HL-60 (cell line): ENCODE measurements around the gene MSMO1.

Experiments
- DNase-seq, 2 experiments: peaks; one replicate each; pipeline ENCODE4 v3.0.0-alpha.2; 2010 to 2020; ENCODE audit warnings: low read depth in 1 of 2, low spot score in 1 of 2
- H3K27ac ChIP-seq: fragments of 250-450 bp; sonication (Bioruptor Pico); replicated peaks from 2 replicates; pipeline ENCODE4 v1.5.1; 2020; ENCODE audit warnings: mild to moderate bottlenecking, moderate library complexity
- H3K27me3 ChIP-seq: fragments of 250-450 bp; sonication (Bioruptor Pico); 2 replicates; pipeline ENCODE4 v1.5.1; 2021; ENCODE audit warnings: mild to moderate bottlenecking, moderate library complexity; ENCODE audit not compliant: insufficient read depth, poor library complexity, severe bottlenecking
- H3K4me3 ChIP-seq: replicated peaks from 2 replicates; pipeline ENCODE4 v1.5.1; 2011; ENCODE audit warnings: mild to moderate bottlenecking, control low read depth, low read length; ENCODE audit not compliant: insufficient read depth
- GABPA ChIP-seq: IDR thresholded peaks from 2 replicates; pipeline ENCODE4 v1.6.1; 2012; ENCODE audit warnings: low read depth
- POLR2AphosphoS5 ChIP-seq: IDR thresholded peaks from 2 replicates; pipeline ENCODE4 v1.6.1; 2012; ENCODE audit warnings: low read depth
- SPI1 ChIP-seq: IDR thresholded peaks from 2 replicates; pipeline ENCODE4 v1.6.1; 2012; ENCODE audit warnings: low read depth, mild to moderate bottlenecking, borderline replicate concordance
- TF ChIP-seq, protein P1 (sequence below): IDR thresholded peaks from 2 replicates; pipeline ENCODE4 v1.6.1; 2012; ENCODE audit warnings: low read depth; ENCODE audit not compliant: insufficient replicate concordance
- TF ChIP-seq, protein P2 (sequence below): IDR thresholded peaks from one replicate; pipeline ENCODE4 v1.5.1; 2011; ENCODE audit warnings: low read length, control low read depth, inconsistent platforms; ENCODE audit not compliant: insufficient read depth

MSMO1 gene

DNA sequence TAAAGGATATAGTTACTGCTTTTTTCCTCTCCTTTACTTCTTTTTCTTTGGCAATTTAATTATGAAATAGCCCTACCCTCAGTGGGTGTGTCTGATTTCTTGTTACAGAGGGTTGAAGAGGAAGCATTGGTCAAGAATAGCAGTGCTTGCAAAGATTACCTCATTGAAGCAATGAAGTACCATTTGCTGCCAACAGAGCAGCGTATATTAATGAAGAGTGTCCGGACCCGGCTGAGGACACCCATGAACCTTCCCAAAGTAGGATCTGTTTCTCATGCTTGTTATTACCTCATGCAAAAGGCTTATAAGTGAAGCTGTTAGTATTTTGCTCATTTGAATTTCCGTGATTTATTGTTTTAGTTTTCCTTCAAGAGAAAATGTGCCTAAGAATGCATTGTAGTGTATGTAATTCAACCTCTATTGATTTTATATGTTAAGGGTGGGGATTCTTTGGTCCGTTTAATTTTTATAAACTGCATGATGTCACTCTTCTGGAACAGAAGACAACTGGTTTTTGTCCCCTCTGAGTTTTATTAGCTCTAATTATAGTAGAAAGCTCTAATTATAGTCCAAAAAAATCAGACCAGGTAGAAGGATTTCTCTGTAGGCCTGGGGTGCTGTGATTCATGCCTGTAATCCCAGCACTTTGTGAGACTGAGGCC lies 27.9 kb upstream of the MSMO1 start:
- no peak overlapping the region for H3K4me3 ChIP-seq
- H3K27me3 ChIP-seq = no peaks in the 10 kb centered on the region
- DNase-seq = peak; percentile 45 to 56
- no peak overlapping the region for H3K27ac ChIP-seq
- TF ChIP-seq, protein P1, sequence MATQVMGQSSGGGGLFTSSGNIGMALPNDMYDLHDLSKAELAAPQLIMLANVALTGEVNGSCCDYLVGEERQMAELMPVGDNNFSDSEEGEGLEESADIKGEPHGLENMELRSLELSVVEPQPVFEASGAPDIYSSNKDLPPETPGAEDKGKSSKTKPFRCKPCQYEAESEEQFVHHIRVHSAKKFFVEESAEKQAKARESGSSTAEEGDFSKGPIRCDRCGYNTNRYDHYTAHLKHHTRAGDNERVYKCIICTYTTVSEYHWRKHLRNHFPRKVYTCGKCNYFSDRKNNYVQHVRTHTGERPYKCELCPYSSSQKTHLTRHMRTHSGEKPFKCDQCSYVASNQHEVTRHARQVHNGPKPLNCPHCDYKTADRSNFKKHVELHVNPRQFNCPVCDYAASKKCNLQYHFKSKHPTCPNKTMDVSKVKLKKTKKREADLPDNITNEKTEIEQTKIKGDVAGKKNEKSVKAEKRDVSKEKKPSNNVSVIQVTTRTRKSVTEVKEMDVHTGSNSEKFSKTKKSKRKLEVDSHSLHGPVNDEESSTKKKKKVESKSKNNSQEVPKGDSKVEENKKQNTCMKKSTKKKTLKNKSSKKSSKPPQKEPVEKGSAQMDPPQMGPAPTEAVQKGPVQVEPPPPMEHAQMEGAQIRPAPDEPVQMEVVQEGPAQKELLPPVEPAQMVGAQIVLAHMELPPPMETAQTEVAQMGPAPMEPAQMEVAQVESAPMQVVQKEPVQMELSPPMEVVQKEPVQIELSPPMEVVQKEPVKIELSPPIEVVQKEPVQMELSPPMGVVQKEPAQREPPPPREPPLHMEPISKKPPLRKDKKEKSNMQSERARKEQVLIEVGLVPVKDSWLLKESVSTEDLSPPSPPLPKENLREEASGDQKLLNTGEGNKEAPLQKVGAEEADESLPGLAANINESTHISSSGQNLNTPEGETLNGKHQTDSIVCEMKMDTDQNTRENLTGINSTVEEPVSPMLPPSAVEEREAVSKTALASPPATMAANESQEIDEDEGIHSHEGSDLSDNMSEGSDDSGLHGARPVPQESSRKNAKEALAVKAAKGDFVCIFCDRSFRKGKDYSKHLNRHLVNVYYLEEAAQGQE = no peak
- TF ChIP-seq GABPA = no peak
- TF ChIP-seq POLR2AphosphoS5 = no peak
- TF ChIP-seq, protein P2, sequence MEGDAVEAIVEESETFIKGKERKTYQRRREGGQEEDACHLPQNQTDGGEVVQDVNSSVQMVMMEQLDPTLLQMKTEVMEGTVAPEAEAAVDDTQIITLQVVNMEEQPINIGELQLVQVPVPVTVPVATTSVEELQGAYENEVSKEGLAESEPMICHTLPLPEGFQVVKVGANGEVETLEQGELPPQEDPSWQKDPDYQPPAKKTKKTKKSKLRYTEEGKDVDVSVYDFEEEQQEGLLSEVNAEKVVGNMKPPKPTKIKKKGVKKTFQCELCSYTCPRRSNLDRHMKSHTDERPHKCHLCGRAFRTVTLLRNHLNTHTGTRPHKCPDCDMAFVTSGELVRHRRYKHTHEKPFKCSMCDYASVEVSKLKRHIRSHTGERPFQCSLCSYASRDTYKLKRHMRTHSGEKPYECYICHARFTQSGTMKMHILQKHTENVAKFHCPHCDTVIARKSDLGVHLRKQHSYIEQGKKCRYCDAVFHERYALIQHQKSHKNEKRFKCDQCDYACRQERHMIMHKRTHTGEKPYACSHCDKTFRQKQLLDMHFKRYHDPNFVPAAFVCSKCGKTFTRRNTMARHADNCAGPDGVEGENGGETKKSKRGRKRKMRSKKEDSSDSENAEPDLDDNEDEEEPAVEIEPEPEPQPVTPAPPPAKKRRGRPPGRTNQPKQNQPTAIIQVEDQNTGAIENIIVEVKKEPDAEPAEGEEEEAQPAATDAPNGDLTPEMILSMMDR = no peak
- TF ChIP-seq SPI1 = no peak

DNA sequence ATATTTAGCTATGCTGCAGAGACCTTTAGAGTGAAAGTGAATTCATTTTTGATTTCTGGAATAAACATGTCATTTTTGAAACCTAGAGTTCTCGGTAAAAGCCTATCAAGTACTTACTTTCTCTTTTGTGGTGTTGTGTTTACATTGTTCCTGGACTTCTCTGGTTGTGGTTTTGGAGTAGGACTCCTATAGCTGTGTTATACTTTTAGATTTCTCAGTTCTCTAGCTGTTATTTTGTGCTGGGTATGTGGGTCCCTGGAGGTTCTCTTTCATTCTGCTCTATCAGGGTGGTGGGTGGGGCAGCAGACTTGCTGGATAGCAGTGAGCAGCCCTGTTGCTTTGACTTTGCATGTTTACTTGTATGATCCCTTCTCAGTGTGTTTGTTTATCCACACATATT lies 25.6 kb upstream of the MSMO1 start:
- no peak overlapping the region for H3K27ac ChIP-seq

DNA sequence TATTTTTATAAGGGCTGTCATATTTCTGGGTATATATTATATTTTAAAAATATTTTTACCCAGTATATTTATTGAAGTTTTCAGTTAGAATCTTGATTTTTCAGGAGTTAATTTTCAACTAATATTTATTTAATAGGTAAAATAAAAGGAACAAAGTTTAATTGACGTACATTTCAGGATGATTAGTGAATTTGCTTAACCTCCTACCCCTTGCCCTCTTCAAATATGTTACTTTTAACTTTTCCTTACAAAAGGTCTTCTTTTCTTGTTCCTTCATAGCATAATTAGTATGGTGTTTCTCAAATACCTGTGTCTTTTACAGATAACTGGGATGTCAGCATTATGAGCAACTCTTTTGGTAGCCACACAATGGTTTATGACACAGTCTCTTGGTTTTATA lies 24.8 kb upstream of the MSMO1 start:
- Histone ChIP-seq H3K27ac (no peak overlapping the region), H3K4me3 (no peak overlapping the region)

More for the DNA sequence above, 25.6 kb upstream of the MSMO1 start:
- TF ChIP-seq, protein P2 = no peak
- TF ChIP-seq GABPA (no peak), POLR2AphosphoS5 (no peak), SPI1 (no peak)
- TF ChIP-seq, protein P1 = no peak
- DNase-seq = no peak
- no peaks in the 10 kb centered on the region for H3K27me3 ChIP-seq
- no peak overlapping the region for H3K4me3 ChIP-seq

More for the DNA sequence above, 24.8 kb upstream of the MSMO1 start:
- H3K27me3 ChIP-seq = no peaks in the 10 kb centered on the region
- TF ChIP-seq, protein P2 = no peak
- TF ChIP-seq GABPA (no peak), SPI1 (no peak), POLR2AphosphoS5 (no peak)
- TF ChIP-seq, protein P1 = no peak
- DNase-seq = no peak
